Activated CD8-positive, alpha-beta memory T cell treated with anti-CD3 and anti-CD28 coated beads for 4 hours (primary cell): ENCODE results near the gene DENND2C.

ENCODE experiments used
- DNase-seq, 2 donors: peaks; one replicate each; pipeline ENCODE4 v3.0.0-alpha.2; 2020; ENCODE audit warnings: low read depth in 2 of 2

DENND2C gene

GRCh38 chr1:114669562-114670082, at the start of gene DENND2C:
TSS of gene DENND2C (minus strand) at chr1:114670049. CDS start at chr1:114625984, 44,065 bp downstream.
- no peak for DNase-seq

GRCh38 chr1:114719424-114719787, 49.6 kb upstream of the DENND2C start:
- DNase-seq = no peak

- DNase-seq = no peak
Observed at GRCh38 chr1:114718661-114719423, 49.0 kb upstream of the DENND2C start.

GRCh38 chr1:114716304-114717170, 46.7 kb upstream of the DENND2C start, which contains the start of gene NRAS:
TSS of gene NRAS (minus strand) at chr1:114716771. CDS start at chr1:114716160, 611 bp downstream.
- peak; percentile 93 to 95 for DNase-seq

- no peak for DNase-seq
Observed at GRCh38 chr1:114715952-114716303, 46.1 kb upstream of the DENND2C start.

- DNase-seq = no peak
Observed at GRCh38 chr1:114712977-114713376, 43.1 kb upstream of the DENND2C start.

GRCh38 chr1:114710360-114710759, 40.5 kb upstream of the DENND2C start:
- no peak for DNase-seq

- no peak for DNase-seq
Observed at GRCh38 chr1:114707604-114708003, 37.8 kb upstream of the DENND2C start.

GRCh38 chr1:114703242-114703641, 33.4 kb upstream of the DENND2C start:
- DNase-seq = no peak

GRCh38 chr1:114702737-114703136, 32.9 kb upstream of the DENND2C start:
- DNase-seq = no peak

GRCh38 chr1:114701931-114702330, 32.1 kb upstream of the DENND2C start:
- no peak for DNase-seq

- no peak for DNase-seq
Observed at GRCh38 chr1:114700036-114700600, 30.3 kb upstream of the DENND2C start.

GRCh38 chr1:114696810-114697209, 27.0 kb upstream of the DENND2C start:
- DNase-seq = no peak

GRCh38 chr1:114695430-114696058, 25.7 kb upstream of the DENND2C start, which contains the start of gene AMPD1:
TSS of gene AMPD1 (minus strand) at chr1:114695546. CDS start at chr1:114695471, 75 bp downstream.
- no peak for DNase-seq

- no peak for DNase-seq
Observed at GRCh38 chr1:114694540-114695310, 24.9 kb upstream of the DENND2C start.

GRCh38 chr1:114692947-114693346, 23.1 kb upstream of the DENND2C start:
- no peak for DNase-seq

- DNase-seq = no peak
Observed at GRCh38 chr1:114691061-114691460, 21.2 kb upstream of the DENND2C start.

- no peak for DNase-seq
Observed at GRCh38 chr1:114690148-114690547, 20.3 kb upstream of the DENND2C start.

- DNase-seq = no peak
Observed at GRCh38 chr1:114688526-114688925, 18.7 kb upstream of the DENND2C start.

GRCh38 chr1:114685851-114686250, 16.0 kb upstream of the DENND2C start:
- DNase-seq = no peak

- DNase-seq = no peak
Observed at GRCh38 chr1:114677691-114678090, 7.8 kb upstream of the DENND2C start.
